ENCODE results near the gene CHMP5.
A peak's percentile ranks its signal among the peaks of the same experiment; 100 is the strongest.

CHMP5 gene

DNA sequence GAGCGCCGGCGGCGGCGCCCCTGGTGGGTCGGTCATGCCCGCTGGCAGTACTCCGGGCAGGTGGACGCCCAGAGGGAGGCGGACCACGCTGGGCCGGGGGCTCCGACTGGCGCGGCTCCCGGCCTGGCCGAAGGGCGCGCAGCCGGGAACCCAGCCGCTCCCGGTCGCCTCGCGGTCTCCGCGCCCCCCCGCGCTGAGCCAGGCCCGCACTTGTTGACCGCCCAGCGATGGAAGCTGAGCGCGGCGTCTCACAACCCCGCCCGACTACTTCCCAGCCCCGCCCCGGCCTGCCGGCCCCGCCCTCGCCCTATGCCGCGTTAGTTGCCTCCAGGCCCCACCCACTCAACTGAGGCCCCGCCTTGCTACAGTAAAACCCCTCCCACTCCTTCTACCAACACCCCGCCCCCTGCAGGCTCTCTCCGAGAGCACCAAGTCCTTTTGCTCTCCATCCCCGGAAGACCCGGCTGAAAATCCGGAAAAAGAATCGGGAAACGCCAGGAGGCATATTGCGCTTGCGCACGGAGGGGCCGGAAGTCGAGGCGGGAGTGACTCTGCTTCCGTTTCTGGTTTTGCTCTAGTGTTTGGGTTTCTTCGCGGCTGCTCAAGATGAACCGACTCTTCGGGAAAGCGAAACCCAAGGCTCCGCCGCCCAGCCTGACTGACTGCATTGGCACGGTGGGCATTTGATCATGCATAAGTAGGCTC, at the start of gene CHMP5, which contains the start of gene BAG1:
TSS of gene CHMP5 (plus strand) at position 577 of the 705 bp plus-strand sequence. CDS start at position 607, 30 bp downstream.
TSS of gene BAG1 (minus strand) at position 236 of the 705 bp plus-strand sequence.
- DNase-seq: peak; percentile 100

GRCh38 chr9:33220681-33221567, 43.9 kb upstream of the CHMP5 start:
- DNase-seq: no peak

DNA sequence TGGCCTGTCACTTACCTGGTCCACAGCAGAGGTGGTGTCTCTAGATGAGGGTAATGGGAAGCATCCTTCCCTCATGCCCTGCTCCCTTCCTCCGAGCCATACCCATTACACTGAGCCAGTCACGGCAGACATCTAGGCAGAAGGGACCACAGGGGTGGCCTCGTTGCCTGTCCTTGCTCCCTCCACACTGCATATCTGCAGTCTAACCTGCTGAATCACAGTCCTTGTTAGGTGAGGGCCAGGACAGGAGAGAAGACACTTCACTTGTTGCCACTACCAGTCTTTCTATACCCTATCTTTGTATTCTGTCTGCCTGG, 43.3 kb upstream of the CHMP5 start:
- DNase-seq: no peak

DNA sequence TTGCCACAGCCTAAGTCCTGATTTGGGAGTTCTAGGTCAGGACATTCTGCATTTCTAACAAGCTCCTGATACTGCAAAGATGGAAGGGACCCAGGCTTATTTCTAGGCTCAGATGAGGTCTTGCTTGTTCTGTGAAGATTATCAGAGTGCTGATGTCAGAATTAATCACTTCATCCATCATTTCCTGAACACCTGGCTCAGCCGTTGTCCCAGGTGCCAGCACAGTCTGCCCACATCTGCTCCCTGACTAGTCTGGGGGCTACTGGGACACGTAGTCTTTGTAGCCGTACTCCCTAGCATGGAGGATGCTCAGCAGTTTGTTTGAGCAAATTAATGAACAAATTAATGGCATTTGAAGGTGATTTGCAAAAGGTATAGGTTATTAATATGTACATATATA, 42.8 kb upstream of the CHMP5 start:
- no peak for DNase-seq

- no peak for DNase-seq
Measured at GRCh38 chr9:33223696-33224095, 41.2 kb upstream of the CHMP5 start.

GRCh38 chr9:33225319-33226147, 39.3 kb upstream of the CHMP5 start:
- peak; percentile 61 for DNase-seq

- no peak for DNase-seq
Measured at GRCh38 chr9:33227008-33227398, 37.8 kb upstream of the CHMP5 start.

DNA sequence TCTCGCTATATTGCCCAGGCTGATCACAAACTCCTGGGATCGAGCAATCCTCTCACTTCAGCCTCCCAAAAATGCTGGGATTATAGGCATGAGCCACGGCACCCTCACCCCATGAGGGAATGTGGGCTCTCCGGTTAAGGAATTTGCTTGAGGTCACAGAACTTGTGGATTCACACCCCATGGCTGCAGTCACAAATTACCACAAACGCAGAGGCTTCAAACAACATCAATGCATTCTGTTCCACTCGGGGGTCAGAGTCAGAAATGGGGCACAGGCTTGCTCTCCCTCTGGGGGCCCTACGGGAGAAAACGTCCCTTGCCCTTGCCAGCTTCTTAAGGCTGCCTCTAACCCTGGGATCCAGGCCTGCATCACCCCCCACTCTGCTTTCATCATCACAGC, 37.1 kb upstream of the CHMP5 start:
- no peak for DNase-seq

GRCh38 chr9:33228606-33229005, 36.2 kb upstream of the CHMP5 start:
- no peak for DNase-seq

GRCh38 chr9:33229359-33230114, 35.3 kb upstream of the CHMP5 start:
- no peak for DNase-seq

DNA sequence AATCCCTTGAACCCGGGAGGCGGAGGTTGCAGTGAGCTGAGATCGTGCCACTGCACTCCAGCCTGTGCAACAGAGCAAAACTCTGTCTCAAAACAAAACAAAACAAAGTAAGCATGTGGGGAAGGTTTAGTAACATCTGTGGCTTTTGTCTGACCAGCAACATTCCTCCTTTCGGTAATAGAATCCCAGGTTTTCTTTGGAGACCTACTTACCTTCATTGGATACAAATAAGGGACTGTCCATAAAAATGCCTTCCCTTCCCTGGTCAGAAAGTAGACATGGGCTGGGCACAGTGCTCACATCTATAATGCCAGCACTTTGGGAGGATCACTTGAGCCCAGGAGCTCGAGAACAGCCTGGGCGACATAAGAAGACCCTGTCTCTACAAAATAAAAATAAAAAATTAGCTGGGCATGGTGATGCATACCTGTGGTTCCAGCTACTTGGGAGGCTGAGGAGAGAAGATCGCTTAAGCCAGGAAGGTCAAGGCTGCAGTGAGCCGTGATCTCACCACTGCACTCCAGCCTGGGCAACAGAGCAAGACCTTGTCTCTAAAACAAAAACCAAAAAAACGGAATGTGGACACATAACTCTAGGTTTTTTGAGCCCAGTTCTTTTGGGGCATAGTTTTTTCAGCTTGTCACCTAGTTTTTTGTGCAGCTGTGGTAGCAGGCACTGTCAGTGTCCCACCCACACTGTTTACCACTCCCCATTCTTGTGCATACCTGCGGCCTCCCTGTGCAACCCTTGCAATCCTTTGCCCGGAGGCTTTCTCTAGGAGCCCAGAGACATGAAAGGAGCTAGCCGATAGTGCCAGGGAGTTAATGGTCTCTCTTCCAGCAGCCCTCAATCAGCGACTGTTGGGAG, 33.9 kb upstream of the CHMP5 start:
- DNase-seq: no peak

DNA sequence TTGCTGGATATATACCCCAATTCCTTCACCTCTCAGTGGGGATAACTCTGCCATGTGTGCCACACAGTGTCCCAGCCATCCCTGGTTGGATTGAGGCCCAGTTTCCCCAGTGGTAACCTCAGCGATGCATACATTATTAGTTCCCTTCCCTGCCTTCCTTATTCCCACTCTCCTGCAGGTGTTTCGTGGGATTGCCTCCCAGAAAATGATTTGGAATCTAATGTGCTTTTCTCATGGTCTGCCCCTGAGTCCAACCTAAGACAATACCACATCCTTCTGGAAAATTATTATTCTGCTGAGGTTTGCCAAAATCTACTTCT, 33.3 kb upstream of the CHMP5 start:
- no peak for DNase-seq

GRCh38 chr9:33232815-33233214, 32.0 kb upstream of the CHMP5 start:
- no peak for DNase-seq

- DNase-seq: no peak
Measured at GRCh38 chr9:33233626-33234342, 31.1 kb upstream of the CHMP5 start.

- DNase-seq: no peak
Measured at GRCh38 chr9:33234511-33235467, 30.1 kb upstream of the CHMP5 start.

DNA sequence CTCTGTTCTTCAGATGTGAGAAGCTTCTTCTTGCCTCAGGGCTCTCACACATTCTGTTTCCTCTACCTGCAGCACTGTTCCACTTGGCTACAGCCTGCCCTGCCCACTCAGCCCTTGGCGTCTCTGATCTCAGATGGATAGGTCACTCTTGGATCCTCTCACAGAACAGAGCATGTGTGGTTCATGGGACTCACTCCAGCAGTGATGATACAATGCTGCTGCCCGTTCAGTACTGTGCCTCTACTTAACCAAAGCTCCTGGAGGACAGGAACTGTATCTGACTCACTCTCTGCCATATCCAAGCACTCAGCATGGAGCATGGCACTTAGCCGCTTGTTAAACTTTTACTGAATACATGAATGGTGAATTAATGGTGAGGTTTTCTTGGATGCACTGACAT, 28.3 kb upstream of the CHMP5 start:
- no peak for DNase-seq

DNA sequence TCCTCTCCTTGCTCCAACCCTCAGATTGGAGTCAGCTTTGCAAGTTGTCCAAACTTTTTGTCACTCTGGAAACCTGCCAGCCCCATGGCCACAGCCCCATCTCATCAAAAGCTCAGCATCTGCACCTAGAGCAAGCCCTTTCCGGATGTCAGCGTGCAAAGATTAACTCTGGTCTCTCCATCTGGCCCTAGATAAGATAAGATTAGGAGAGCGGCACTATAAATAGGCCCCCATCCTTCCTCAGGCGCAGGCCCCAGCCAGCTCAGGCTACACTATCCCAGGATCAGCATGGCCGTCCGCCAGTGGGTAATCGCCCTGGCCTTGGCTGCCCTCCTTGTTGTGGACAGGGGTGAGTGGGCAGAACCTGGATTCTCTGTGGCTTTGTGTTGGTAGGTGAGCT, 24.9 kb upstream of the CHMP5 start, which contains the start of gene SPINK4:
TSS of gene SPINK4 (plus strand) at position 247 of the 400 bp plus-strand sequence. CDS start at position 289, 42 bp downstream.
- no peak for DNase-seq

- DNase-seq: no peak
Measured at GRCh38 chr9:33241298-33241697, 23.6 kb upstream of the CHMP5 start.

GRCh38 chr9:33242609-33243134, 22.2 kb upstream of the CHMP5 start:
- no peak for DNase-seq
